H9 (cell line): ENCODE results near the gene DNAJC22. TPM values are rescaled to one million over a fixed set of nuclear protein-coding genes. Genes with fewer than 3 reads are reported as not detected.

Experiments used
- DNase-seq: peaks from one replicate; pipeline ENCODE4 v3.0.0-alpha.2; 2017
- H2AFZ ChIP-seq: one replicate; pipeline ENCODE4 v1.6.1; 2013; ENCODE audit warnings: mild to moderate bottlenecking, low read length, control low read depth, moderate library complexity
- H2AK5ac ChIP-seq: 2 replicates; pipeline ENCODE4 v1.6.1; 2013; ENCODE audit warnings: low read length, control low read depth, mixed read lengths; ENCODE audit not compliant: insufficient read length
- H2BK120ac ChIP-seq: one replicate; pipeline ENCODE4 v1.6.1; 2013; ENCODE audit warnings: low read depth, mild to moderate bottlenecking, low read length, control low read depth, inconsistent platforms; ENCODE audit not compliant: poor library complexity, severe bottlenecking
- H2BK12ac ChIP-seq: 2 replicates; pipeline ENCODE4 v1.6.1; 2013; ENCODE audit warnings: low read length, control low read depth, mixed read lengths, low read depth; ENCODE audit not compliant: insufficient read length
- H2BK15ac ChIP-seq: 2 replicates; pipeline ENCODE4 v1.6.1; 2013; ENCODE audit warnings: low read depth, low read length, control low read depth
- H2BK20ac ChIP-seq: one replicate; pipeline ENCODE4 v1.6.1; 2013; ENCODE audit warnings: low read depth, mild to moderate bottlenecking, low read length, control low read depth, inconsistent platforms; ENCODE audit not compliant: poor library complexity, severe bottlenecking
- H2BK5ac ChIP-seq: 2 replicates; pipeline ENCODE4 v1.6.1; 2013; ENCODE audit warnings: low read length, control low read depth, mixed read lengths; ENCODE audit not compliant: insufficient read length
- H3K14ac ChIP-seq: 2 replicates; pipeline ENCODE4 v1.6.1; 2013; ENCODE audit warnings: low read length, control low read depth; ENCODE audit not compliant: insufficient read depth
- H3K18ac ChIP-seq: 2 replicates; pipeline ENCODE4 v1.6.1; 2013; ENCODE audit warnings: low read depth, mild to moderate bottlenecking, mixed read lengths, low read length, control low read depth; ENCODE audit not compliant: insufficient read length
- H3K23ac ChIP-seq: 2 replicates; pipeline ENCODE4 v1.6.1; 2013; ENCODE audit warnings: low read length, control low read depth, mixed read lengths, low read depth; ENCODE audit not compliant: insufficient read length
- H3K23me2 ChIP-seq: 2 replicates; pipeline ENCODE4 v1.6.1; 2013; ENCODE audit warnings: low read depth, mild to moderate bottlenecking, mixed read lengths, low read length, control low read depth; ENCODE audit not compliant: insufficient read length, poor library complexity, severe bottlenecking
- H3K27ac ChIP-seq: 2 replicates; pipeline ENCODE4 v1.5.1; 2013; ENCODE audit warnings: low read length, control low read depth, mixed read lengths, low read depth; ENCODE audit not compliant: insufficient read length
- H3K27me3 ChIP-seq: 2 replicates; pipeline ENCODE4 v1.6.1; 2013; ENCODE audit warnings: low read length, control low read depth, inconsistent platforms; ENCODE audit not compliant: insufficient read depth
- H3K4ac ChIP-seq: 2 replicates; pipeline ENCODE4 v1.6.1; 2013; ENCODE audit warnings: low read depth, mild to moderate bottlenecking, control low read depth, inconsistent platforms, low read length, moderate library complexity
- H3K4me1 ChIP-seq: 2 replicates; pipeline ENCODE4 v1.6.1; 2013; ENCODE audit warnings: low read length, control low read depth, inconsistent platforms; ENCODE audit not compliant: insufficient read depth
- H3K4me2 ChIP-seq: 2 replicates; pipeline ENCODE4 v1.6.1; 2013; ENCODE audit warnings: low read length, control low read depth, mixed read lengths; ENCODE audit not compliant: insufficient read length, insufficient read depth
- H3K56ac ChIP-seq: 2 replicates; pipeline ENCODE4 v1.6.1; 2013; ENCODE audit warnings: low read depth, mild to moderate bottlenecking, mixed read lengths, low read length, control low read depth; ENCODE audit not compliant: insufficient read length
- H3K79me1 ChIP-seq: 2 replicates; pipeline ENCODE4 v1.6.1; 2013; ENCODE audit warnings: low read depth, mild to moderate bottlenecking, moderate library complexity, low read length, control low read depth, inconsistent platforms; ENCODE audit not compliant: insufficient read depth, poor library complexity, severe bottlenecking
- H3K79me2 ChIP-seq: 2 replicates; pipeline ENCODE4 v1.6.1; 2013; ENCODE audit warnings: low read length, control low read depth, inconsistent platforms; ENCODE audit not compliant: insufficient read depth
- H3K9ac ChIP-seq: 2 replicates; pipeline ENCODE4 v1.6.1; 2013; ENCODE audit warnings: low read length, control low read depth, mixed read lengths; ENCODE audit not compliant: insufficient read length; ENCODE audit errors: extremely low read depth
- H3K9me3 ChIP-seq: one replicate; pipeline ENCODE4 v1.6.1; 2013; ENCODE audit warnings: low read depth, low read length, inconsistent platforms; ENCODE audit not compliant: control insufficient read depth
- H3T11ph ChIP-seq: one replicate; pipeline ENCODE4 v1.6.1; 2013; ENCODE audit warnings: mild to moderate bottlenecking, low read length, control low read depth, inconsistent platforms
- H4K20me1 ChIP-seq: one replicate; pipeline ENCODE4 v1.6.1; 2013; ENCODE audit not compliant: control insufficient read depth, insufficient read length, insufficient read depth
- H4K5ac ChIP-seq: 2 replicates; pipeline ENCODE4 v1.6.1; 2013; ENCODE audit warnings: low read depth, mild to moderate bottlenecking, mixed read lengths, low read length, control low read depth; ENCODE audit not compliant: insufficient read length
- H4K8ac ChIP-seq: replicated peaks from 2 replicates; pipeline ENCODE4 v1.6.1; 2013; ENCODE audit warnings: low read length, control low read depth, mixed read lengths, low read depth; ENCODE audit not compliant: insufficient read length
- H4K91ac ChIP-seq: 2 replicates; pipeline ENCODE4 v1.6.1; 2013; ENCODE audit warnings: low read depth, mild to moderate bottlenecking, moderate library complexity, mixed read lengths, low read length, control low read depth; ENCODE audit not compliant: insufficient read length
- H3K27ac Mint-ChIP-seq, 3 experiments: 2 replicates in 2 of 3; 3 replicates in 1 of 3; pipeline ENCODE4 v1.8.0; 2020 to 2021; ENCODE audit warnings: mixed read lengths in 3 of 3, mild to moderate bottlenecking in 1 of 3, moderate library complexity in 1 of 3
- H3K27me3 Mint-ChIP-seq: 2 replicates; pipeline ENCODE4 v1.8.0; 2021; ENCODE audit warnings: low read depth, mild to moderate bottlenecking, moderate library complexity, mixed read lengths
- H3K36me3 Mint-ChIP-seq, 3 experiments: 2 replicates in 2 of 3; 3 replicates in 1 of 3; pipeline ENCODE4 v1.8.0; 2020 to 2021; ENCODE audit warnings: low read depth in 3 of 3, mixed read lengths in 3 of 3; ENCODE audit not compliant: insufficient read depth in 1 of 3
- H3K4me1 Mint-ChIP-seq, 2 experiments: 2 replicates each; pipeline ENCODE4 v1.8.0; 2020; ENCODE audit warnings: mixed read lengths in 2 of 2
- H3K4me3 Mint-ChIP-seq, 2 experiments: 2 replicates in 1 of 2; 3 replicates in 1 of 2; pipeline ENCODE4 v1.8.0; 2020 to 2021; ENCODE audit warnings: mild to moderate bottlenecking in 2 of 2, mixed read lengths in 2 of 2, moderate library complexity in 1 of 2
- H3K9me3 Mint-ChIP-seq, 2 experiments: 2 replicates in 1 of 2; 3 replicates in 1 of 2; pipeline ENCODE4 v1.8.0; 2020; ENCODE audit warnings: mild to moderate bottlenecking in 2 of 2, mixed read lengths in 2 of 2, moderate library complexity in 1 of 2
- CTCF ChIP-seq: fragments of 200-600 bp; sonication (generic); conservative IDR thresholded peaks from 3 replicates; pipeline ENCODE4 v1.8.0; 2021; ENCODE audit warnings: antibody characterized with exemption, mild to moderate bottlenecking
- WGBS: extraction: QIAGEN DNeasy Blood & Tissue Kit; methylation state at CpG from one replicate; pipeline ENCODE4 v1.1.7; 2013; ENCODE audit warnings: missing lambda C conversion rate, low lambda C conversion rate, mixed read lengths; ENCODE audit not compliant: insufficient read length; ENCODE audit errors: extremely low coverage; 5-methylcytosine and 5-hydroxymethylcytosine counted together
- total RNA-seq: library from RNA; stranded (reverse); gene quantifications from 2 replicates; pipeline ENCODE4 v1.2.1, GENCODE V29; 2021

The DNAJC22 gene
- total RNA-seq, 1 experiment from 2014 or later, result 3.2 TPM

GRCh38 chr12:49301760-49302159, 44.9 kb upstream of the DNAJC22 start:
- no peak overlapping the region for H2BK5ac ChIP-seq
- H3K23me2 ChIP-seq, result peaks cover 5% of the 10 kb centered on the region
- no peak overlapping the region for H2BK120ac ChIP-seq
- Mint-ChIP-seq H3K9me3 (no peaks in the 10 kb centered on the region), H3K4me1 (peaks cover 4 to 10% of the 10 kb centered on the region in 2 experiments; a peak in 2 of 4 replicates), H3K36me3 (no peaks in the 10 kb centered on the region; a peak in 1 of 7 replicates), H3K4me3 (no peak overlapping the region), H3K27ac (no peak overlapping the region), H3K27me3 (peaks cover 73% of the 10 kb centered on the region)
- H2BK12ac ChIP-seq, result no peak overlapping the region
- H3K14ac ChIP-seq, result no peak overlapping the region
- no peaks in the 10 kb centered on the region for H3K4me1 ChIP-seq
- no peak overlapping the region for H2BK20ac ChIP-seq
- no peak overlapping the region for H4K91ac ChIP-seq
- no CpG with 5 or more reads among the region's 4 CpGs for WGBS
- H3K23ac ChIP-seq, result no peak overlapping the region
- H3K18ac ChIP-seq, result no peak overlapping the region
- H2AFZ ChIP-seq, result no peak overlapping the region
- H3K79me1 ChIP-seq, result no peaks in the 10 kb centered on the region
- no peak overlapping the region for H4K5ac ChIP-seq
- no peak overlapping the region for H3T11ph ChIP-seq
- no peaks in the 10 kb centered on the region for H4K20me1 ChIP-seq
- peaks cover 22% of the 10 kb centered on the region; the same call in 1 of the 2 replicates for H3K27me3 ChIP-seq
- no peak overlapping the region for H3K4me2 ChIP-seq
- H2AK5ac ChIP-seq, result no peak overlapping the region
- H3K9me3 ChIP-seq, result no peaks in the 10 kb centered on the region
- no peak overlapping the region for H4K8ac ChIP-seq
- H2BK15ac ChIP-seq, result no peak overlapping the region
- no peak for TF ChIP-seq CTCF
- no peak for DNase-seq
- no peak overlapping the region for H3K9ac ChIP-seq
- no peaks in the 10 kb centered on the region for H3K79me2 ChIP-seq
- no peak overlapping the region for H3K4ac ChIP-seq
- H3K56ac ChIP-seq, result no peak overlapping the region
- H3K27ac ChIP-seq, result no peak overlapping the region
